GM18505 (cell line): Measurements from ENCODE around the gene ZNF30.

Experiments used
- ATAC-seq: cut with Tn5 transposase; IDR thresholded peaks from one replicate; pipeline ENCODE4 v1.9.1; 2021; ENCODE audit not compliant: unreplicated experiment
- POLR2A ChIP-seq: IDR thresholded peaks from 4 replicates; pipeline ENCODE4 v1.6.1; 2011; ENCODE audit warnings: borderline replicate concordance; ENCODE audit not compliant: insufficient read depth, insufficient read length; ENCODE audit errors: extremely low read depth

The ZNF30 gene

DNA sequence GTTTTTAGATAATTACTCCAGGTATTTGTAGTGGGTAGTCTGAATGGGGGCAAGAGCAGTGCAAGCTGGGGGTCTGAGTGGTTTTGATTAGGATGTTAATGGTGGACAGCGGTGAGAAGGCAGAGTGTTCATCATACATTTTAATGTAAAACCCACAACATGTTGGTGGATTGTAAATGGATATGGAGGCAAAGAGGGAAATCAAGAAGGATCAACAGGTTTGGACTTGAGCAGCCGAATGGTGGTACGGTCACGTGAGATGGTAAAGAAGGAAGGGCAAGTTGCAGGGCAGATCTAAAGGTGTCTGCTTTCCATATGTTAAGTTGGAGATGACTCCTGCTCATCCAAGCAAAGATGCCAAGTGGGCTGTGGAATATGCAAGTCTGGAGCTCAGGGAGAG lies 9.5 kb downstream of the ZNF30 start:
- no peak for ATAC-seq
- TF ChIP-seq POLR2A = no peak

DNA sequence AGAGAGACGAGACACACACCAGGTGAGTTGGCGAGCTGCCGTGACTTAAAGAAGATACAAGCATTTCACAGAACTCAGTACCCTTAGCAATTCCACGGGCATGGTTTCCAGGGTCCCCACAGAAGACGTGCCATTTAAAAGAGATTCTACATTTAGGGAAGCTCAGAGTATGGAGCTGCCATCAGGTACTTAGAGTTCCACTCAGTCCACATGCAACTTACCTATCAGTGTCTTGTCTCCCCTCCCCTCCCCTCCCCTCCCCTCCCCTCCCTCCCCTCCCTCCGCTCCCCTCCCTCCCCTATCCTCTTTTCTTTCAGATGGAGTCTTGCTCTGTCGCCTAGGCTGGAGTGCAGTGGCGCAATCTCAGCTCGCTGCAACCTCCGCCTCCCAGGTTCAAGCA lies 12.2 kb downstream of the ZNF30 start:
- no peak for TF ChIP-seq POLR2A
- ATAC-seq = no peak

- no peak for ATAC-seq
- no peak for TF ChIP-seq POLR2A
Measured at GRCh38 chr19:34943861-34944573, 17.3 kb downstream of the ZNF30 start.

DNA sequence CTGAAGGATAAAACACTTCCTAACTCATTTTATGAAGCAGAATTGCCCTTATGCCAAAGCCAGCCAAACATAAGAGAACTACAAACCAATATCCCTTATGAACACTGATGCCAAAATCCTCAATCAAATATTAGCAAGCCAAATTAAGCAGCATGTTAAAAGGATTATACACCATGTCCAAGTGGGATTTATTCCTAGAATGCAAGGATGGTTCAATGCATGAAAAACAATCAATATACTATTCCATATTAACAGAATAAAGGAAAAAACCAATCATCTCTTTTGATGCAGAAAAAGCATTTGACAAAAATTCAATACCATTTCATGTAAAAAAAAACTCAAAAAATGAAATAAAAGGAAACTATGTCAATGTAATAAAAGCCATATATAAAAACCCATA lies 26.4 kb downstream of the ZNF30 start:
- no peak for TF ChIP-seq POLR2A
- no peak for ATAC-seq

DNA sequence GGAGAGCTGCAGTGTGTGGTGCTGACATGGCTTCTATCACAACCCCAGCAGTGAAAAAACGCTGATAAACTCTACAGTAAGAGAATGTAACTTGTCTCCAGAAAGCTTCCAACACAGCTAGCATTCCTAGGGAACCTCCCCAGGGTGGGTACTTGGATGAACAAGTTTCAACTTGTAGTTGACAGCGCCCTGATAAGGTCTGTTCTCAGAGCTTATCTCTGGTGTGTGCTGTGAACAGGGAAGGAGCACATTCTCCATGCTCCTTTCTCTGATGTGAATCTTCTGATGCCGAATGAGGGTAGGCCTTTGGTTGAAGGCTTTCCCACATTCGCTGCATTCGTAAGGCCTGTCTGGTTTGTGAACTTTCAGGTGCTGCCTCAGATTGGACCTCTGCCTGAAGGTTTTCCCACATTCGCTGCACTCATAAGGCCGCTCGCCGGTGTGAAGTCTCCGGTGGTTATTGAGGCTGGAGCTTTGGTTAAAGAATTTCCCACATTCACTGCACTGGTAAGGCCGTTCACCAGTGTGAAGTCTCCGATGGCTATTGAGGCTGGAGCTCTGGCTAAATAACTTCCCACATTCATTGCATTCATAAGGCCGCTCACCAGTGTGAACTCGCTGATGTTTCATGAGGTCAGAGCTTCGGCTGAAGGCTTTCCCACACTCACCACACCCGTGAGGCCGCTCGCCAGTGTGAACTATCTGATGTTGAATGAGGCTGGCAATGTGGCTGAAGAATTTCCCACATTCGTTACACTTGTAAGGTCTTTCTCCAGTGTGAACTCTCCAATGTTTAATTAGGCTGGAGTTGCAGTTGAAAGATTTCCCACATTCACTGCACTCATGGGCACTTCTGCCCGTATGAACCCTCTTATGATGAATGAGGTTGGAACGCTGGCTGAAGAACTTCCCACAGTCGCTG lies 31.4 kb downstream of the ZNF30 start:
- TF ChIP-seq POLR2A = no peak
- no peak for ATAC-seq

DNA sequence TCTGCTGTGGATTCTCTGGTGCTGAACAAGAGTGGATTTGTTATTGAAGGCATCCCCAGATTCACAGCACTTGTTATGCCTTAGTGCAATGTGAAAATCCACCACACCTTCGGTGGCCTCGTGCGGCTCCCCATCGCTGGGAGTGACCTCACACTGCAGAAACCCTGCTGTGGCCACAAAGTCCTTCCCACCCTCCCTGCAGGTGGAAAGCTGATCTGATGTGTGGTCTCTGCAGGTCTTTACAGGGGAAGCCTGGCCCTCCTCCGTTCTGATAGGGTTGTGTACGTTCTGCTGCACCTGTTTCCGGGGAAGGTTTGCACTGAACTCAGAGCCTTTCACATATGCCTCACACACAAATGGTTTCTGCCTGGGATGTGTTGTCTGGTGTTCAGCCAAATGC lies 32.3 kb downstream of the ZNF30 start:
- TF ChIP-seq POLR2A = no peak
- ATAC-seq = no peak

GRCh38 chr19:34960103-34960805 lies 33.6 kb downstream of the ZNF30 start:
- ATAC-seq = no peak
- no peak for TF ChIP-seq POLR2A

DNA sequence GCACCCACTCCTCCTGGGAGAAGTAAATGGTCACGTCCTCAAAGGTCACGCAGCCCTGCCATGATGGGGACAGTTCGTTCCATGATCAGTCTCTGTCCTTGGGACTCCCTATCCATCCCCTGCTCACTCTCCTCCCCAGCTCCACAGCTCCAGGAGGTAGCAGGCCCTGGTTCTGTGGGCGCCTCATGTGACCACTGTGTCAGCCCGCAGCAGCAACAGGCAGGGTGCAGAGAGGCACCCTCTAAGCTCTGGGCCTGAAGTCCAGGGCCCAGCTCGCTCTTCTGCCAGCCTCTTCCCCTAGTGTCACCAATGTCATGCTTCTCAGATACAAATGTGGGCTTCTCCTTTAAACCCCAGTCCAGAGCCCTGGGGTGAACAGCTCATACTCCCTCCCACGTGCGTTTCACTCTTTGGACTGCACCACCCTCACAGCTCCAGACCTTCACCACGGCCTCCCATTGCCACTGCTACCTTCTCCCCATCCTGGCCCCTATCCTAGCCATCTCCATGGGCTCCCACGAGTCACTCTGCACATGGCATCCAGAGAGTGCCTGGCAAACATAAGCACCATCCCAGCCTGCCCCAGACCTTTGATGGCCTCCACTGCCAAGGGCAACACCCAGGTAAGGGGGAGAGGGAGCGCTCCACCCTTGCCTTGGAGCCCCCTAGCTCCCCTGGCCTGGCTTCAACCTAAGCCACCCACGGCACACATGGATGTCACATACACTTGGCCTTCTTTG lies 34.4 kb downstream of the ZNF30 start:
- TF ChIP-seq POLR2A = no peak

GRCh38 chr19:34961775-34962686 lies 35.3 kb downstream of the ZNF30 start:
- ATAC-seq = no peak
- TF ChIP-seq POLR2A = no peak

More for the DNA sequence above, 34.4 kb downstream of the ZNF30 start:
- ATAC-seq = no peak

DNA sequence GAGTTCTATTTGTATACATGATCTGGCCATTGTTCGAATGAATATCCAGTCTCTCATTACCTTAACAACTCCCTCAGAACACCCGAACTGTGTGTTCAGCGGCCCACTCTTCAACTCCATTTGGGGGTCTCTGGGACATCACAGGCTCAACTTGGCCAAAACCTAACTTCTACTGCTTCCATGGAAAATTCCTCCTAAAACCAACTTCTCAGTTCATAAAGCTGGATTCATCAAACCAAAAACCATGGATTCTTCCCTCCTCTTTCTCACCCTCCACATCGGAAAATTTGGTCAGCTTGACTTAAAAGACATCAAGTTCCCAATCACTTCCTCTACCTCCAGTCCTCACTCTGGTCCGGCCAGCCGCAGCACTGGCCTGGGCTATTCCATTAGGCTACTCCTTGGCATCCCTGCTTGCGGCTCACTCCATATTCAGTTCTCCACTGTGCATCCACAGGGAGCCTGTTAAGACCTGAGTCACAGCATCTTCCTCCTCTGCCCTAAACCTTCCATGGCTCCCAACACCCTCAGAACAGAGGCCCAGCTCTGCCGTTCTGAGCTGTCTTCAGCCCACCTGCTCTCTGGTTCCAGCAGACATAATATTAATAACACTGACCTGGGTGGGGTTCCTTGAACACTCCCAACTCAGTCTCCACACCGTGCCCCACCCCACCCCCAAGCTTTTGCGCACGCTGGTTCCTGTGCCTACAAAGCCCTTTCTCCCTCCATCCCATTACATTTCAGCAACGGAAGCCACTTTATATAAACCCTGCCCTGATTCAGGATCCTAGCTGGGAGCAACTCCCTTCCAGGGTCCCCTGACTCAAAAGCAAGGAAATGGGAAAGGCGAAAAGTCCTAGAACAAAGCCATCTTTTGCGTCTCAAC lies 36.2 kb downstream of the ZNF30 start:
- no peak for TF ChIP-seq POLR2A
- no peak for ATAC-seq
